AG04449 (cell line): ENCODE data around the gene KCNQ1.

Source experiments
- CTCF ChIA-PET: fragments of 350-600 bp; formaldehyde crosslinking; extraction: SDS; loops from one replicate; lab custom pipeline; 2021; ENCODE audit warnings: antibody characterized with exemption; lab: Yijun Ruan, JAX
- POLR2A ChIA-PET: fragments of 400-600, 350-600 bp; formaldehyde crosslinking; extraction: SDS; loops from one replicate; lab custom pipeline; 2020; ENCODE audit warnings: antibody characterized with exemption, inconsistent platforms; lab: Yijun Ruan, JAX
- DNase-seq: peaks from one replicate; pipeline ENCODE4 v3.0.0-alpha.2; 2010; ENCODE audit warnings: low read depth, low spot score
- H3K4me3 ChIP-seq: 2 replicates; pipeline ENCODE4 v1.5.1; 2011; ENCODE audit warnings: low read depth, mild to moderate bottlenecking, control low read depth, low read length
- CTCF ChIP-seq: IDR thresholded peaks from one replicate; pipeline ENCODE4 v1.5.1; 2011; ENCODE audit warnings: mild to moderate bottlenecking, moderate library complexity, low read length, control low read depth, inconsistent platforms; ENCODE audit not compliant: insufficient read depth; ENCODE audit errors: missing control alignments

Gene KCNQ1

DNA sequence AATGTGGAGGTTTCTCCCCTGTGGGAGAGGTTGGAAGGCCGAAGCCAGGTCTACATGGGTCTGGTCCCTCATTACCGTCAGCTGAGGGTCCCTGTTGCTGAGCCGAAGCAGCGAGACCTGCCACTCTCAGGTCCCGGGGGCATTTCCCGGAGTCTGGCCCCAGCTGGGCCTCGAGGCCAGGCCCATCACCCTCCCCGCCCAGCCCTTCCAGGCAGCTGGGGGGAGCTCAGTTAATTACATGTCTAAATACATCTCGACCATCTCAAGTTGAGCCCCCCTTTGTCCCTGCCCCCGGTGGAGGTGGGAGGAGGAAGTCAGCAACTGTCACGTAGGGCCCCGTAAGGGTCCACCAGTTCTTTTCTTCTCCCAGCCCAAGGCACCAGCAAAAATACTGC is 437.2 kb downstream of the KCNQ1 start:
- TF ChIP-seq CTCF = no peak
- ChIA-PET CTCF (interaction anchor here (0.7 to 15.4 kb wide), 3 partner anchors 8 to 349 kb away, joined by 3 to 1022 read pairs (median 3); no protein-coding TSS in a partner anchor), POLR2A (interaction anchor here (1.2 kb wide), 1 partner anchor 182 kb away, joined by 4 read pairs; the partner anchor contains the start of gene KCNQ1OT1)
- DNase-seq = no peak
- H3K4me3 ChIP-seq = no peak overlapping the region

GRCh38 chr11:2882396-2883110 is 437.7 kb downstream of the KCNQ1 start:
- DNase-seq = no peak
- ChIA-PET CTCF (interaction anchor here (0.7 to 15.4 kb wide), 3 partner anchors 8 to 350 kb away, joined by 3 to 1022 read pairs (median 3); no protein-coding TSS in a partner anchor), POLR2A (no interaction called here)
- no peak overlapping the region for H3K4me3 ChIP-seq
- TF ChIP-seq CTCF = no peak

GRCh38 chr11:2883640-2883978 is 438.8 kb downstream of the KCNQ1 start:
- POLR2A ChIA-PET = interaction anchor here (0.8 kb wide), 1 partner anchor 541 kb away, joined by 3 read pairs; no protein-coding TSS in a partner anchor

GRCh38 chr11:2883979-2884815 is 439.4 kb downstream of the KCNQ1 start:
- ChIA-PET CTCF (interaction anchor here (1.1 to 15.4 kb wide), 2 partner anchors 189 to 351 kb away, joined by 3 to 1022 read pairs; no protein-coding TSS in a partner anchor), POLR2A (interaction anchor here (0.8 kb wide), 1 partner anchor 541 kb away, joined by 3 read pairs; no protein-coding TSS in a partner anchor)
- DNase-seq = no peak
- TF ChIP-seq CTCF = no peak
- H3K4me3 ChIP-seq = peak overlapping the region; percentile 50

More at GRCh38 chr11:2883640-2883978, 438.8 kb downstream of the KCNQ1 start:
- peak overlapping the region; percentile 50 for H3K4me3 ChIP-seq
- CTCF ChIA-PET = interaction anchor here (0.7 to 15.4 kb wide), 3 partner anchors 8 to 351 kb away, joined by 3 to 1022 read pairs (median 5); no protein-coding TSS in a partner anchor
- DNase-seq = no peak
- no peak for TF ChIP-seq CTCF

DNA sequence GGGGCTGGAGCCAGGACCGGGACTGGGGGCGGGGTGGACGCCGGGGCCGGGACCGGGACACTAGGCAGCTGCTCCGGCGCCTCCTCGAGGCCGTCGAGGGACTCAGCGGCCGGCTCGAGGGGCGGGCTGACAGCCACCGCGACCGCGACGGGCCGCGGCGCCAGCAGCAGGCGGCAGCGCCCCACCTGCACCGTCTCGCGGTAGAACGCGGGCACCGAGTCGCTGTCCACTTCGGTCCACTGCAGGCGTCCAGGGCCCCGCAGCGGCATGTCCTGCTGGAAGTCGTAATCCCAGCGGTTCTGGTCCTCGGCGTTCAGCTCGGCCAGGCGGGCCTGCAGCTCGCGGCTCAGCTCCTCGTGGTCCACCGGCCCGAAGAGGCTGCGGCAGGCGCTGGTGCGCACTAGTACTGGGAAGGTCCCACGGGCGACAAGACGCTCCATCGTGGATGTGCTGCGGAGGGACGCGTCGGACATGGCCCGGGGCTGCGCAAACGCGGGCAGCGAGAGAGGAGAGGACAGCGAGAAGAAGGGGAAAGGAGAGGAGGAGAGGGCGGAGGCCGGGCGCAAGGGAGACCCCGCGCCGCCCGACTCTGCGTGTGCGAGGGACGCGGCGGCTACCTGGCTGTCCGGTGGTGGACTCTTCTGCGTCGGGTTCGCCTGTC is 440.3 kb downstream of the KCNQ1 start:
- peak; percentile 48 for TF ChIP-seq CTCF
- peak overlapping the region; percentile 63 for H3K4me3 ChIP-seq
- ChIA-PET POLR2A (interaction anchor here (0.7 to 1.4 kb wide), 3 partner anchors 185 to 352 kb away, joined by 3 to 4 read pairs (median 4); partner anchors contain the start of gene KCNQ1OT1), CTCF (interaction anchor here (1.0 to 15.4 kb wide), 2 partner anchors 16 to 352 kb away, joined by 3 to 1022 read pairs; no protein-coding TSS in a partner anchor)
- no peak for DNase-seq
